ENCODE data around the gene LCNL1.
A peak's percentile ranks its signal among the peaks of the same experiment; 100 is the strongest.

The LCNL1 gene

GRCh38 chr9:137013571-137013940 is 30.8 kb downstream of the LCNL1 start:
- no peak for DNase-seq

- no peak for DNase-seq
Observed at GRCh38 chr9:137014166-137014565, 31.4 kb downstream of the LCNL1 start.

- DNase-seq = no peak
Observed at GRCh38 chr9:137014776-137015539, 32.2 kb downstream of the LCNL1 start.

GRCh38 chr9:137015540-137015930 is 32.7 kb downstream of the LCNL1 start:
- DNase-seq = no peak

- no peak for DNase-seq
Observed at GRCh38 chr9:137015976-137016375, 33.2 kb downstream of the LCNL1 start.

- DNase-seq = no peak
Observed at GRCh38 chr9:137016436-137016835, 33.6 kb downstream of the LCNL1 start.

- DNase-seq = no peak
Observed at GRCh38 chr9:137017071-137017470, 34.3 kb downstream of the LCNL1 start.

GRCh38 chr9:137017791-137018497 is 35.2 kb downstream of the LCNL1 start:
- no peak for DNase-seq

GRCh38 chr9:137018761-137019559 is 36.2 kb downstream of the LCNL1 start:
- DNase-seq = no peak

GRCh38 chr9:137019891-137020683 is 37.3 kb downstream of the LCNL1 start:
- no peak for DNase-seq

GRCh38 chr9:137020771-137021567 is 38.2 kb downstream of the LCNL1 start:
- DNase-seq = no peak

GRCh38 chr9:137021568-137021978 is 38.8 kb downstream of the LCNL1 start:
- no peak for DNase-seq

- DNase-seq = peak; percentile 95
Observed at GRCh38 chr9:137021979-137022661, 39.3 kb downstream of the LCNL1 start.

- DNase-seq = no peak
Observed at GRCh38 chr9:137022662-137023008, 39.8 kb downstream of the LCNL1 start.

- DNase-seq = no peak
Observed at GRCh38 chr9:137023157-137023556, 40.4 kb downstream of the LCNL1 start.

- DNase-seq = no peak
Observed at GRCh38 chr9:137023583-137023991, 40.8 kb downstream of the LCNL1 start.

- DNase-seq = peak; percentile 39
Observed at GRCh38 chr9:137025517-137025966, 42.7 kb downstream of the LCNL1 start.

GRCh38 chr9:137026384-137026783 is 43.6 kb downstream of the LCNL1 start:
- DNase-seq = no peak

GRCh38 chr9:137026828-137027227 is 44.0 kb downstream of the LCNL1 start:
- no peak for DNase-seq

- no peak for DNase-seq
Observed at GRCh38 chr9:137027369-137028262, 44.8 kb downstream of the LCNL1 start, which contains the start of gene ABCA2. Gene ABCA2 (minus strand): TSS chr9:137028237. CDS start chr9:137028140, 97 bp downstream.
